Stimulated activated CD4-positive, alpha-beta T cell treated with anti-CD3 and anti-CD28 coated beads, Interleukin-1b, Interleukin-23, amount 100 ng/mL, for 1 hour (primary cell): ENCODE measurements around the gene FSD2.
"Not testable (repeated sequence)": the region's sequence is repeated elsewhere in the genome, so short reads cannot be mapped to it uniquely, and the experiment has no call there.

Experiments used
- DNase-seq, 2 donors: peaks; one replicate each; pipeline ENCODE4 v3.0.0-alpha.2; 2020; ENCODE audit warnings: low read depth in 2 of 2

Gene FSD2

GRCh38 chr15:82792068-82792467, 13.8 kb downstream of the FSD2 start:
- DNase-seq = no peak

DNA sequence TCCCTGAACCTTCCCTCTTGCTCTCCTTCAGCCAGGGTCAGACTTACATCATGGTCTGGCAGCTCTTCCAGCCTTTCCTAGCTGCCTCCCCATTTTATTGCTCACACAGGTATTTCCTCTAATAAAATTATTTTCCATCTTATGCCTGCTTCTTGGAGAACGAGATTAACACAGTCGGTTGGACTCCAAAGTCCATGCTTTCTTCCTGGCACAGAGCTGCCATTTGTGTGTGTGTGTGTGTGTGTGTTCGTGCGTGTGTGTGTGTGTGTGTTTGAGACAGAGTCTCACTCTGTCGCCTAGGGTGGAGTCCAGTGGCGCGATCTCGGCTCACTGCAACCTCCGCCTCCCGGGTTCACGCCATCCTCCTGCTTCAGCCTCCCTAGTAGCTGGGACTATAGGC, 15.5 kb downstream of the FSD2 start:
- no peak for DNase-seq

GRCh38 chr15:82789491-82789890, 16.4 kb downstream of the FSD2 start:
- no peak for DNase-seq

GRCh38 chr15:82788496-82788895, 17.4 kb downstream of the FSD2 start:
- DNase-seq = no peak

DNA sequence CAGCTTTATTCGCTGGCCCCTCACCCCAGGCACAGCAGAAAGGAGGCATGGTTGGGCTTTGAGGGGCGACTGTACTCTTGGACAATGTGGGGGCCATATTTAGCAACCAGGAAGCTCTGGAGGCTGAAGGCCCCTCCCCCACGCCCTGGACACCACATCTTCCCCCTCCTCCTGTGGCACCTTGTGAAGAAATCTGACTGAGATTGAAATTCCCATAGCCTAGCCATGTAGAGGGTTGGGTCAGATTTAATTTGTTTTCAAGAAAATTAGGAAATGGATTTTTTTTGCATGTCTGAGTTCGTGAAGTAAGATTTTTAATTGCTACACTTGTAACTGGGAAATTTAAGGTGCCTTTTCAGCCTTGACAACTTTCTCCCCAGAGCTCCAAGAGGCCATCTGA, 24.5 kb downstream of the FSD2 start:
- no peak for DNase-seq

DNA sequence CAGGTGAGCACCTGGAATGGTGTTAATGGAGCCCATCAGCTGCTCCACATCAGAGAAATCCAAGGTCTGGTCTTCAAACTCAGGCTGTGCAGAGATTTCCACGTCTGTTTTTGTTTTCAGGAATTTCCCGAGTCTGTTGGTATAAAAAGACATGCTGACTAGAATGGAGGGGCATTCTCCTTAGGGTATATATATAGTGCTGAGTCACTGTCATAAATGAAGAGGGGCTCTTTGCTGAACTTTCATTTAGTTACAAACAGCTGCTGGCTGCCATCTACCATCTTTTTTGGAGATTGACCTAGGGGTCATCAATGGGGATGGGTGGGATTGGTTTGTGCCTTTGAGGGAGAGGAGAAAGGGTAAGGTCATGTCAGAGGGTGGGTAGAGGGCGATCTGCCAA, 27.1 kb downstream of the FSD2 start:
- DNase-seq = no peak

DNA sequence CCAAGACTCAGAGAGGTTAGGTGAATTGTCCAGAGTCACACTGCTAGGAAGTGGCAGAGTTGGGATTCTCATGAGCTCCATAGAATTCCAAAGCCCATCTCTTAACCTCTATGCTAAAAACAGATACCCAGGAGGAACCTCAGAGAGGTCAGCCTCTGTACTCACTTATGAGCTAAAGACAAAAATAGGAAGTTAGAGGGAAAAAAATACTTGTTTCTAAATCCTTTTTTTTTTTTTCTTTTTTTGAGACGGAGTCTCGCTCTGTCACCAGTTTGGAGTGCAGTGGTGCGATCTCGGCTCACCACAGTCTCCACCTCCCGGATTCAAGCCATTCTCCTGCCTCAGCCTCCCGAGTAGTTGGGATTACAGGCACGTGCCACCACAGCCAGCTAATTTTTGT, 31.4 kb downstream of the FSD2 start:
- no peak for DNase-seq

GRCh38 chr15:82771789-82772607, 33.9 kb downstream of the FSD2 start:
- no peak for DNase-seq

GRCh38 chr15:82768414-82769054, 37.3 kb downstream of the FSD2 start:
- no peak for DNase-seq

DNA sequence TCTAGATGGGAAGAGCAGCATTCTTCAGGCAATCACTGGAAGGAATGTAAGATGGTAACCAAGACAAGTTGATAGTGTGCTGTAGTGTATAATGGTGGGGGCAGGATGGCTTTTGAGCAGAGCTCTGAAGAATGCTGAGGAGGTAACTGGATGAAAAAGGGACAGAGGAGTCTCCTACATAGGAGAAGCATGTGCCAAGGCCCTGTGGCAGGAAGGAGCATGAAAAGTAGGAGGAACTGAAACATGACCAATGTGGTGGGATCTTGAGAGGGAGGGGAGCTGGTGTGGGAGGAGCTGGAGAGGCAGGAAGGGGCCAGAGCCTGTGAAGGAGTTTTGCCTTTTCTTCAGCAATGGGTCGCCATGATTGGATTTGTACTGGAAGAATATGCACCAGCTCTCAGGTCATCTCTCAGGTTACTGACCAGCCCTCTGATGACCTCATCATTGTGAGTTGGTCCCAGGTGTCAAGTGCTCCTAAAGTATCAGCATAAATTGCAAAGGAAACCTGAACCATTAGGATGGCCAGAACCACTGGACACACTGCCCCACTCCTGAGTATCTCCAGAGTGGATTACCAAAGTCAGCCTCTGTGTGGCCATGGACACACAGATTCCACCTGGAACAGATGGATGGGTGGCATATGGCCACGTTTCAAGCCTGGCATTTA, 38.6 kb downstream of the FSD2 start:
- no peak for DNase-seq

DNA sequence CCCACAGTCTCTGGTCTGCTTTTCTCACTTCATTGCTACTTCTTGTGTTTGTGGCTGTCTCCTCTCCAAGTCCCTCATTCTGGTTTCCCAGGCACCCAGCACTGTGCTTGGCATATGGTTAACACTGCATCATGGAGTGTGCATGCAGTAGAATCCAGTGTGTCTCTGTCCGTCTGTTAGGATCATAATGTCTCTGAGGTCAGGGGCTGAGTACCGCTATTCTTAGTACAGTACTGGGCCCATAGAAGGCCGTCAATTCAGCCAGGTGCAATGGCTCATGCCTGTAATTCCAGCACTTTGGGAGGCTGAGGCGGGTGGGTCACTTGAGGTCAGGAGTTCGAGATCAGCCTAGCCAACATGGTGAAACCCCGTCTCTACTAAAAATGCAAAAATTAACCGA, 39.7 kb downstream of the FSD2 start:
- DNase-seq = not testable (repeated sequence)

DNA sequence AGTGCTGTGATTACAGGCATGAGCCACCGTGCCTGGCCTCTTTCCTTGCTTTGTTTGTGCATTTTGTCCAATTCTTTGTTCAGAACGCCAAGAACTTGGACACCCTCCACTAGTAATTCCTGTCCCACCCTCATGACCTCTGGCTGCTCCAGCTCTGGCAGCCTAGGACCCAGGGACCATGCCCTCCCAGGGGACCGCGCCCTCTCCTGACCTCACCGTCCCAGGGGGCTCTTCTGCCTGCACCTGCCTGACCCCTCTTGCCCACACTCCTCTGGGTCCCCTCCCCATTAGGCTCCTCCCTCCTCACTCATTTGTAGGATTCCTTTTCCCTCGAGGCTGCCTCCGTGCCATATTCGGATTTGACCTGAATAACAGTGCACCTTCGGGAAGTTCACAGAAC, 41.1 kb downstream of the FSD2 start:
- DNase-seq = no peak

DNA sequence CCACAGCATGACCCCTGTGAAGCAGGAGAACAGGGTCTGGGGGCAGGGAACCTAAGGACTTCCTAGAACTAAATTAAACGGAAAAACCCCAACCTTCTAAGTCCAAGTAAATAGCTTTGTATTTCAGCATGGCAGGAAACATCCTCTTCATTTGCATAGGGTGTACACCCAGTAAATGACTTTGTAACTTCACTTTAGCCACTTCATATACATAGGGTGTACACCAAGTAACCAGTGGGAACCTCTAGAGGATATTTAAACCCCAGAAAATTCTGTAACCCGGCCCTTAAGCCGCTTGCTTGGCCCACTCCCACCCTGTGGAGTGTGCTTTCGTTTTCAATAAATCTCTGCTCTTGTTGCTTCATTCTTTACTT, 41.8 kb downstream of the FSD2 start:
- DNase-seq = no peak

DNA sequence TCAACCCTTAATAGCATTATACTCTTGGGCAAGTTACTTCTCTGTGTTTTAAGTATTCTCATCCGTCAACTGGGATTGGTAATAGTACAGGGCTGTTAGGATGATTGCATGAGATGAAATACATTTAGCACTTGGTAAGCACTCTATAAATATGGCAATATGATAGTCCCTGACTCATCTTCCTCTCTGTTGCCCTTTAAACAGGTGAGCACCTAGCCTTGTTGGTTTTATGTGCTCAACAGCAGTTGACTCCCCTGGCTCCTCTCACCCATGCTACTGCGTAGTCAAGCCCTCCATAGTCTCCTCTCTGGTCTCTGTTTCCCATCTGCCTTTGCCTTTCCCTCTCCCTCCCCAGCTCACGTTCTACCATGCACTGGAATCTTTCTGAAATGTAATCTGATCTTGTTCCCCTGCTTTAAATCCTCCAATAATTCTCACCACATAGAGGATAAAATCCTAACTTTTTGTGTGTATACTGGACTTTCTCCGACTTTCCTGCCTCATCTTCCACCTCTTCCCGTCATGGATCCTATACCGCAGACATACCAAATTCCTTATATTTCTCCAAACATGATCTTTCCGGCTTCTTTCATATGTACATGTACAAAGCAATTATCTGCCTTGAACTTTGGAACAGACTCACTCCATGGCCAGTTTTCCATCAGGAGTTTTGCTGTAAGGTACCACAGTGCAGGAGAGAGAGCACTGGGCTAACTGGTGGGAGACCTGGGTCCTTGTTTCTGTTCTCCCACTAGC, 42.3 kb downstream of the FSD2 start:
- DNase-seq = no peak

DNA sequence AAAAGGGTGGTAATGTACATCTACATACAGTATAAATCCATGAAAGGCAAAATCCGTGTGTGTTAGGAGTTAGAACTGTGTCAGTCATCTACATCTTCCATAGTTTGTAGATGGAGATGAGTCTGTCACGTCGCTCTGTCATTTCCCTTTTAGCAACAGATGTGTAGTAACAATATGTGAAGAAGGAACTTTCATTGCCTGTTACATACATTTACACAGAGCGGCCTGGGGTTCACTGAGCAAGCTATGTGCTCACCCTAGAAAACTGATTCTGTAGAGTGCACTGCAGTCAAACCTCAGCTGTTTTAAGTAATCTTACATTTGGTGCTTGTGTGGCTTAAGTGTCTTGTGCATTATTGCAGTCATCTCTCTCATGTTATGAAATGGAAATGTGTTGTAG, 54.6 kb downstream of the FSD2 start:
- no peak for DNase-seq

GRCh38 chr15:82750831-82751180, 55.1 kb downstream of the FSD2 start:
- no peak for DNase-seq

DNA sequence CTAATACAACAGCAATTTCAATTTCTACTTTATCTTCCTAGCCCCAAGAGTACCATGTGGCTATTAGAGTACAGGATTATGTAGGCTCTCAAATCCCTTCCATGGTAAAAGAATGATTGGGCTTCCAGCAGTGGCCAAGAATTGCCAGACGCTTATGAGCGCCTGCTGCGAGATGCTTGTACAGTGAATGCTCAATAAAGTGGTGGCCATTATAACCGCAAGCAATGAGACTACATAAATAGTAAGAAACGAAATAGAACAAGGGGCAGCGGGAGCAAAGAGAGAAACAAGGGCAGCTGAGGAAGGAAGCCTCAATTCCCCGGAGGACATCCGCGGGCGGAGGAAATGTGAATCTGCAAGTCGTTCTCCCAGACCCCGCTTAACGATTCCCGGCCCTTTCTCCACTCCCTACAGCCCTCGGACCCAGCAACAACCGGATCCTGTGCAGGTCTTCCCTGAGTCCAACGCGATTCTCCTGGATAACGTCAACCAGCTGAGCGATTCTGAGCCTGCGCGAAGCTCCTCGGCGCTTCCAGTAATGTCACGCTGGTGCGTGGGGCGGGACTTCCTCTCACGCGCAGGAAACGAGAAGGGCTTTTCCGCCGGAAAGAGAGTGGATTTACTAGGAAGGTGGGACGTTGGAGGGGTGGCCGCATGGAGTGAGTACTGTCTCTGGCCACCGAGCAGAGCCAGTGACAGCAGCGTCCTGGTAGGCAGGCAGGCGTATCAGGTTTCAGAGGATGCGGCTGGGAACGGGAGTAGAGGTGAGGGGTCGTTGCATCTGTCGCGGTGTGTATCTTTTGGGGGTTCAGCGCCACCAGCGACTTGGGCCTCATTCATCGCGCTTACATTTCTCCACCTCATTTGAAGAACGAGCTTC, 55.7 kb downstream of the FSD2 start:
- peak; percentile 55 to 65 for DNase-seq

DNA sequence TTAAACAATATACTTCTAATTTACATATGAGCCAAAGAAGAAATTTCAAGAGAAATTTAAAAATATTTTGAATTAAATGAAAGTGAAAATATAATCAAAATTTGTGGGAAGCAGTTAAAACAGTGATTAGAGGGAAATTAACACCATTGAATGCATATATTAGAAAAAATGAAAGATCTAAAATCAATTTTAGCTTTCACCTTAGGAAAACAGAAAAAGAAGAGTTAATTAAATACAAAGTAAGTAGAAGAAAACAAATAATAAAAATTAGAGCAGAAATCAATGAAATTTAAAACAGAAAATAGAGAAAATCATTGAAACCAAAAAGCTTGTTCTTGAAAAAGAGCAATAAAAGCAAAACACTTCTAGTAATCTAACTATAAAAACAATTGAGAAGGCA, 57.6 kb downstream of the FSD2 start:
- no peak for DNase-seq

GRCh38 chr15:82743810-82744209, 62.1 kb downstream of the FSD2 start:
- no peak for DNase-seq

DNA sequence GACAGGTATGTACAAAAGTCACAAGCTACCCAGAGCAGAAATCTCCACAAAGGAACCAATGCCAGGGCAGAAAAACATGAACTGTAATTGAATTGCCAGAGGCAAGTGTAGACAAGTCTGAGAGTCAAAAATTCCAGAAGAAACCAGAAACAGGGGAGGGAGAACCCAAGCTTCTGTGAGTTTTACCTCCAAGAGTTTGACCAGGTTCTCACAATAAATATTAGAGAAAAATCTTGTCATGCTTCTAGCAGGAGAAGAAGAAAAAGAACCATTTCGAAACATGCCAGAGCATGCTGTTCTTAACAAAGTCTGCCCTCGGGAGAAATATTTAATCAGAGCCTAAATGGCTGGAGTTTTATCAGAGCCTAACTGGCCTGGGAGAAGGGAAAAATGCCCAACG, 63.7 kb downstream of the FSD2 start:
- DNase-seq = no peak

- no peak for DNase-seq
These were observed 66.8 kb downstream of the FSD2 start for GRCh38 chr15:82739086-82739485.
